SK-N-SH (cell line): Measurements from ENCODE around the gene SMC1B. TPM values are rescaled to one million over a fixed set of nuclear protein-coding genes. Genes with fewer than 3 reads are reported as not detected.

Experiments used
- CTCF ChIA-PET: fragments of 300-600, 350-600 bp; formaldehyde crosslinking; extraction: SDS; loops from one replicate; lab custom pipeline; 2021; lab: Yijun Ruan, JAX
- POLR2A ChIA-PET: fragments of 350-600 bp; sonication (Branson Sonifier 250); formaldehyde crosslinking; extraction: SDS; loops from one replicate; lab custom pipeline; 2020; ENCODE audit warnings: antibody characterized with exemption, inconsistent platforms; lab: Yijun Ruan, JAX
- DNase-seq: peaks from one replicate; pipeline ENCODE4 v3.0.0; 2012
- H2AFZ ChIP-seq: fragments of 200-600 bp; sonication (generic); 2 replicates; pipeline ENCODE4 v1.8.1; 2016; ENCODE audit warnings: antibody characterized with exemption, mild to moderate bottlenecking, low read depth
- H3F3A ChIP-seq: fragments of 200-600 bp; sonication (generic); replicated peaks from 2 replicates; pipeline ENCODE3; 2016; ENCODE audit warnings: antibody characterized with exemption, mild to moderate bottlenecking; ENCODE audit not compliant: insufficient read depth
- H3K27ac ChIP-seq, 2 experiments: fragments of 200-500 bp in 1 of 2; fragments of 200-600 bp in 1 of 2; sonication (Bioruptor generic) in 1 of 2; sonication (generic), shearing (Covaris generic) in 1 of 2; 2 replicates each; pipeline versions ENCODE4 v1.5.1 to v1.6.1; 2014 to 2016; ENCODE audit warnings: low read depth in 2 of 2, inconsistent platforms in 1 of 2, low read length in 1 of 2, mild to moderate bottlenecking in 1 of 2, mixed read lengths in 1 of 2
- H3K27me3 ChIP-seq: fragments of 200-600 bp; sonication (generic), shearing (Covaris generic); 2 replicates; pipeline ENCODE4 v1.6.1; 2016; ENCODE audit warnings: mixed run types; ENCODE audit not compliant: insufficient read depth
- H3K36me3 ChIP-seq, 2 experiments: fragments of 200-500 bp in 1 of 2; fragments of 200-600 bp in 1 of 2; sonication (Bioruptor generic) in 1 of 2; sonication (generic) in 1 of 2; replicated peaks in 1 of 2; 2 replicates each; pipeline versions ENCODE3 to v1.5.1; 2014 to 2016; ENCODE audit warnings: low read length in 1 of 2, mild to moderate bottlenecking in 1 of 2; ENCODE audit not compliant: insufficient read depth in 2 of 2, control insufficient read depth in 1 of 2
- H3K4me1 ChIP-seq, 2 experiments: fragments of 200-500 bp in 1 of 2; fragments of 200-600 bp in 1 of 2; sonication (Bioruptor generic) in 1 of 2; sonication (generic), shearing (Covaris generic) in 1 of 2; 2 replicates each; pipeline versions ENCODE4 v1.5.1 to v1.6.1; 2014 to 2016; ENCODE audit warnings: low read depth in 1 of 2, low read length in 1 of 2, mixed run types in 1 of 2; ENCODE audit not compliant: insufficient read depth in 2 of 2, control insufficient read depth in 1 of 2
- H3K4me2 ChIP-seq: fragments of 200-600 bp; sonication (generic), shearing (Covaris generic); 2 replicates; pipeline ENCODE4 v1.6.1; 2017; ENCODE audit warnings: mixed run types
- H3K4me3 ChIP-seq, 2 experiments: fragments of 200-500 bp in 1 of 2; fragments of 200-600 bp in 1 of 2; sonication (Bioruptor generic) in 1 of 2; sonication (generic), shearing (Covaris generic) in 1 of 2; 2 replicates each; pipeline versions ENCODE4 v1.5.1 to v1.8.1; 2014 to 2016; ENCODE audit warnings: low read depth in 2 of 2, inconsistent platforms in 1 of 2, low read length in 1 of 2, mild to moderate bottlenecking in 1 of 2, mixed read lengths in 1 of 2, moderate library complexity in 1 of 2
- H3K79me2 ChIP-seq: fragments of 200-600 bp; sonication (generic); 2 replicates; pipeline ENCODE4 v1.8.1; 2017; ENCODE audit warnings: mild to moderate bottlenecking; ENCODE audit not compliant: insufficient read depth
- H3K9ac ChIP-seq: fragments of 200-600 bp; sonication (generic); 2 replicates; pipeline ENCODE4 v1.6.1; 2017; ENCODE audit warnings: mixed run types
- H3K9me2 ChIP-seq: fragments of 200-600 bp; sonication (generic); 2 replicates; pipeline ENCODE4 v1.6.1; 2017; ENCODE audit warnings: mixed run types
- H3K9me3 ChIP-seq: fragments of 200-600 bp; sonication (generic); 2 replicates; pipeline ENCODE4 v1.6.1; 2017; ENCODE audit warnings: mixed run types, mild to moderate bottlenecking, moderate library complexity
- H4K20me1 ChIP-seq: fragments of 200-600 bp; sonication (generic); 2 replicates; pipeline ENCODE4 v1.6.1; 2017; ENCODE audit warnings: mild to moderate bottlenecking, mixed run types; ENCODE audit not compliant: insufficient read depth
- CHD2 ChIP-seq: fragments of 150-350 bp; IDR thresholded peaks from 2 replicates; pipeline ENCODE4 v1.6.1; 2018; ENCODE audit warnings: low read length; ENCODE audit not compliant: partially characterized antibody
- EZH2phosphoT487 ChIP-seq: fragments of 200-600 bp; sonication (generic); IDR thresholded peaks from 2 replicates; pipeline ENCODE4 v1.6.1; 2017; ENCODE audit warnings: low read depth, mixed run types, mild to moderate bottlenecking, antibody characterized with exemption, moderate library complexity, borderline replicate concordance
- FOSL2 ChIP-seq: IDR thresholded peaks from 2 replicates; pipeline ENCODE4 v1.4.0; 2012; ENCODE audit warnings: low read depth, mild to moderate bottlenecking, moderate library complexity, borderline replicate concordance
- FOXJ3 ChIP-seq: sonication (generic); formaldehyde crosslinking; IDR thresholded peaks from 2 replicates; pipeline ENCODE4 v1.5.1; 2020; ENCODE audit warnings: mild to moderate bottlenecking, missing genetic modification reagents
- FOXM1 ChIP-seq: IDR thresholded peaks from 2 replicates; pipeline ENCODE4 v1.4.0; 2012; ENCODE audit warnings: low read depth, mild to moderate bottlenecking
- GABPA ChIP-seq: IDR thresholded peaks from 2 replicates; pipeline ENCODE4 v1.4.0; 2012; ENCODE audit warnings: low read depth, mild to moderate bottlenecking
- MEF2A ChIP-seq: IDR thresholded peaks from 2 replicates; pipeline ENCODE4 v1.4.0; 2012; ENCODE audit warnings: low read depth, borderline replicate concordance
- POLR2AphosphoS5 ChIP-seq: IDR thresholded peaks from 2 replicates; pipeline ENCODE4 v1.6.1; 2012; ENCODE audit warnings: low read depth, low read length
- RAD21 ChIP-seq: IDR thresholded peaks from 2 replicates; pipeline ENCODE4 v1.6.1; 2012; ENCODE audit warnings: mild to moderate bottlenecking, low read length
- RXRA ChIP-seq: IDR thresholded peaks from 2 replicates; pipeline ENCODE4 v1.4.0; 2012; ENCODE audit warnings: low read depth, mild to moderate bottlenecking, borderline replicate concordance
- SIN3A ChIP-seq: IDR thresholded peaks from 2 replicates; pipeline ENCODE4 v1.6.1; 2012; ENCODE audit warnings: low read depth, mild to moderate bottlenecking, low read length, moderate library complexity, borderline replicate concordance
- SMC3 ChIP-seq: IDR thresholded peaks from 2 replicates; pipeline ENCODE4 v1.6.1; 2012; ENCODE audit warnings: low read depth, low read length, improper control_type of control experiment
- TAF1 ChIP-seq: IDR thresholded peaks from 2 replicates; pipeline ENCODE4 v1.6.1; 2012; ENCODE audit warnings: low read depth, mild to moderate bottlenecking, low read length, moderate library complexity, borderline replicate concordance
- TEAD4 ChIP-seq: IDR thresholded peaks from 2 replicates; pipeline ENCODE4 v1.4.0; 2012; ENCODE audit warnings: mild to moderate bottlenecking, borderline replicate concordance; ENCODE audit not compliant: insufficient read depth
- YY1 ChIP-seq: IDR thresholded peaks from 2 replicates; pipeline ENCODE4 v1.4.0; 2012; ENCODE audit warnings: low read depth, mild to moderate bottlenecking
- WGBS: methylation state at CpG from one replicate; pipeline ENCODE4 v1.1.6; 2017; ENCODE audit warnings: low lambda C conversion rate; 5-methylcytosine and 5-hydroxymethylcytosine counted together
- polyA plus RNA-seq, 3 experiments: library from polyadenylated mRNA; depleted of rRNA; stranded (reverse); fragments of >200 nt; gene quantifications; 2 replicates each; pipeline ENCODE4 v1.2.3, GENCODE V29; 2012
- TF ChIP-seq, protein P1 (sequence below): IDR thresholded peaks from 2 replicates; pipeline ENCODE4; 2012
- TF ChIP-seq, protein P2 (sequence below): IDR thresholded peaks from 2 replicates; pipeline ENCODE4 v1.4.0; 2012; ENCODE audit warnings: low read depth
- TF ChIP-seq, protein P3 (sequence below): fragments of 200-600 bp; sonication (generic); IDR thresholded peaks from 2 replicates; pipeline ENCODE4 v1.6.1; 2017; ENCODE audit warnings: antibody characterized with exemption, mild to moderate bottlenecking, moderate library complexity
- TF ChIP-seq, protein P4 (sequence below): IDR thresholded peaks from 2 replicates; pipeline ENCODE4 v1.4.0; 2012; ENCODE audit warnings: low read depth, borderline replicate concordance

SMC1B gene
- polyA plus RNA-seq, 1 of the 3 experiments (the other 2 are of a cell fraction) = not detected

DNA sequence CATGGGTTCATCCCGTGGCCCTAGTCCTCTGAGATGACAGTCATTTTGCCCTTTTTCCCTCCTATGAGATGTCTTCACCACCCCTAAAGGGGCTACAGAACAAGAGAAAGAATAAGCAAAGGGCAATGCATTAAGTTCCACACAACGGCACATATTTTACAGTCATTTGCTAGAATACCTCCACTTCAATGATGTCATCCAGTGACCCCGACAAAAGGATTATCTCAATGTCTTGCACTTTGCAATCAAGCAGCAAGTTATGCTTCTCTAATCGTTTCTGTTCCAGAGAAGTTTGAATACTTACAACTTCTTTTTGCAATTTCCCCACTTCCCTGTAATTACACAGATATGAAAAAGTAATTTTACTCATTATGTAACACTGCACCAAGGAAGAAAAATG is 53.8 kb downstream of the SMC1B start:
- Histone ChIP-seq H3K27ac (no peak overlapping the region), H3K9ac (no peak overlapping the region), H3K9me3 (no peaks in the 10 kb centered on the region), H3F3A (no peaks in the 10 kb centered on the region), H4K20me1 (no peaks in the 10 kb centered on the region), H3K4me1 (no peaks in the 10 kb centered on the region), H3K27me3 (no peaks in the 10 kb centered on the region), H3K4me2 (no peak overlapping the region), H3K79me2 (no peaks in the 10 kb centered on the region), H3K9me2 (no peaks in the 10 kb centered on the region), H3K36me3 (no peaks in the 10 kb centered on the region), H3K4me3 (no peak overlapping the region), H2AFZ (no peak overlapping the region)
- CTCF ChIA-PET = no interaction called here
- POLR2A ChIA-PET = no interaction called here
- no peak for TF ChIP-seq TEAD4
- TF ChIP-seq, protein P1, sequence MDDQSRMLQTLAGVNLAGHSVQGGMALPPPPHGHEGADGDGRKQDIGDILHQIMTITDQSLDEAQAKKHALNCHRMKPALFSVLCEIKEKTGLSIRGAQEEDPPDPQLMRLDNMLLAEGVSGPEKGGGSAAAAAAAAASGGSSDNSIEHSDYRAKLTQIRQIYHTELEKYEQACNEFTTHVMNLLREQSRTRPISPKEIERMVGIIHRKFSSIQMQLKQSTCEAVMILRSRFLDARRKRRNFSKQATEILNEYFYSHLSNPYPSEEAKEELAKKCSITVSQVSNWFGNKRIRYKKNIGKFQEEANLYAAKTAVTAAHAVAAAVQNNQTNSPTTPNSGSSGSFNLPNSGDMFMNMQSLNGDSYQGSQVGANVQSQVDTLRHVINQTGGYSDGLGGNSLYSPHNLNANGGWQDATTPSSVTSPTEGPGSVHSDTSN = no peak
- TF ChIP-seq YY1 = no peak
- TF ChIP-seq, protein P2, sequence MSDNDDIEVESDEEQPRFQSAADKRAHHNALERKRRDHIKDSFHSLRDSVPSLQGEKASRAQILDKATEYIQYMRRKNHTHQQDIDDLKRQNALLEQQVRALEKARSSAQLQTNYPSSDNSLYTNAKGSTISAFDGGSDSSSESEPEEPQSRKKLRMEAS = no peak
- TF ChIP-seq, protein P3, sequence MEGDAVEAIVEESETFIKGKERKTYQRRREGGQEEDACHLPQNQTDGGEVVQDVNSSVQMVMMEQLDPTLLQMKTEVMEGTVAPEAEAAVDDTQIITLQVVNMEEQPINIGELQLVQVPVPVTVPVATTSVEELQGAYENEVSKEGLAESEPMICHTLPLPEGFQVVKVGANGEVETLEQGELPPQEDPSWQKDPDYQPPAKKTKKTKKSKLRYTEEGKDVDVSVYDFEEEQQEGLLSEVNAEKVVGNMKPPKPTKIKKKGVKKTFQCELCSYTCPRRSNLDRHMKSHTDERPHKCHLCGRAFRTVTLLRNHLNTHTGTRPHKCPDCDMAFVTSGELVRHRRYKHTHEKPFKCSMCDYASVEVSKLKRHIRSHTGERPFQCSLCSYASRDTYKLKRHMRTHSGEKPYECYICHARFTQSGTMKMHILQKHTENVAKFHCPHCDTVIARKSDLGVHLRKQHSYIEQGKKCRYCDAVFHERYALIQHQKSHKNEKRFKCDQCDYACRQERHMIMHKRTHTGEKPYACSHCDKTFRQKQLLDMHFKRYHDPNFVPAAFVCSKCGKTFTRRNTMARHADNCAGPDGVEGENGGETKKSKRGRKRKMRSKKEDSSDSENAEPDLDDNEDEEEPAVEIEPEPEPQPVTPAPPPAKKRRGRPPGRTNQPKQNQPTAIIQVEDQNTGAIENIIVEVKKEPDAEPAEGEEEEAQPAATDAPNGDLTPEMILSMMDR = no peak
- no peak for TF ChIP-seq RXRA
- TF ChIP-seq GABPA = no peak
- no peak for TF ChIP-seq MEF2A
- TF ChIP-seq, protein P4, sequence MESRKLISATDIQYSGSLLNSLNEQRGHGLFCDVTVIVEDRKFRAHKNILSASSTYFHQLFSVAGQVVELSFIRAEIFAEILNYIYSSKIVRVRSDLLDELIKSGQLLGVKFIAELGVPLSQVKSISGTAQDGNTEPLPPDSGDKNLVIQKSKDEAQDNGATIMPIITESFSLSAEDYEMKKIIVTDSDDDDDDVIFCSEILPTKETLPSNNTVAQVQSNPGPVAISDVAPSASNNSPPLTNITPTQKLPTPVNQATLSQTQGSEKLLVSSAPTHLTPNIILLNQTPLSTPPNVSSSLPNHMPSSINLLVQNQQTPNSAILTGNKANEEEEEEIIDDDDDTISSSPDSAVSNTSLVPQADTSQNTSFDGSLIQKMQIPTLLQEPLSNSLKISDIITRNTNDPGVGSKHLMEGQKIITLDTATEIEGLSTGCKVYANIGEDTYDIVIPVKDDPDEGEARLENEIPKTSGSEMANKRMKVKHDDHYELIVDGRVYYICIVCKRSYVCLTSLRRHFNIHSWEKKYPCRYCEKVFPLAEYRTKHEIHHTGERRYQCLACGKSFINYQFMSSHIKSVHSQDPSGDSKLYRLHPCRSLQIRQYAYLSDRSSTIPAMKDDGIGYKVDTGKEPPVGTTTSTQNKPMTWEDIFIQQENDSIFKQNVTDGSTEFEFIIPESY = no peak
- TF ChIP-seq SIN3A = no peak
- no peak for TF ChIP-seq SMC3
- no peak for TF ChIP-seq TAF1
- no peak for TF ChIP-seq POLR2AphosphoS5
- no peak for TF ChIP-seq FOXJ3 (CRISPR knock-in tag)
- TF ChIP-seq CHD2 = no peak
- no peak for TF ChIP-seq RAD21
- no peak for TF ChIP-seq FOXM1
- TF ChIP-seq EZH2phosphoT487 = no peak
- TF ChIP-seq FOSL2 = no peak
- 41% methylated on average over 4 of the region's 4 CpGs for WGBS
- DNase-seq = no peak
